Keratinocyte (primary cell): ENCODE measurements around the gene TBL1XR1.

ENCODE experiments used
- CTCF ChIP-seq, 3 experiments: IDR thresholded peaks in 1 of 3; conservative IDR thresholded peaks in 1 of 3; optimal IDR thresholded peaks in 1 of 3; 2 replicates in 2 of 3; 3 replicates in 1 of 3; pipeline versions ENCODE3 to v1.5.1; 2011; ENCODE audit warnings: low read length in 3 of 3, mild to moderate bottlenecking in 3 of 3, moderate library complexity in 2 of 3, control low read depth in 1 of 3, inconsistent platforms in 1 of 3; ENCODE audit not compliant: insufficient read depth in 2 of 3; ENCODE audit errors: extremely low read depth in 1 of 3
- EZH2 ChIP-seq: IDR thresholded peaks from one replicate; pipeline ENCODE4 v1.6.1; 2012; ENCODE audit warnings: inconsistent platforms, mild to moderate bottlenecking, low read length, moderate library complexity

GRCh38 chr3:177245250-177245649 lies 48.0 kb upstream of the TBL1XR1 start:
- no peak for TF ChIP-seq CTCF (optimal IDR thresholded peaks at IDR 0.05 in 1 of 3, IDR thresholded peaks at IDR 0.05 in 1 of 3, conservative IDR thresholded peaks at IDR 0.05 in 1 of 3; ENCODE audit: extremely low read depth in 1 of 3, insufficient read depth in 2 of 3, low read length in 3 of 3)
- TF ChIP-seq EZH2: no peak
